HFFc6 (cell line): ENCODE measurements around the gene NELFCD. TPM values are rescaled to one million over a fixed set of nuclear protein-coding genes. Genes with fewer than 3 reads are reported as not detected.

Experiments used
- DNase-seq: peaks from one replicate; pipeline ENCODE4 v3.0.0-alpha.2; 2018
- H3K27ac Mint-ChIP-seq: 2 replicates; pipeline ENCODE4 v1.8.0; 2020; ENCODE audit warnings: mild to moderate bottlenecking, mixed read lengths
- H3K27me3 Mint-ChIP-seq: 2 replicates; pipeline ENCODE4 v1.8.0; 2021; ENCODE audit warnings: mild to moderate bottlenecking, moderate library complexity, mixed read lengths; ENCODE audit not compliant: insufficient read depth
- H3K36me3 Mint-ChIP-seq: 2 replicates; pipeline ENCODE4 v1.8.0; 2021; ENCODE audit warnings: low read depth, mixed read lengths
- H3K4me1 Mint-ChIP-seq: 2 replicates; pipeline ENCODE4 v1.8.0; 2020; ENCODE audit warnings: low read depth, mixed read lengths
- H3K4me3 Mint-ChIP-seq: 2 replicates; pipeline ENCODE4 v1.8.0; 2020; ENCODE audit warnings: mild to moderate bottlenecking, moderate library complexity, mixed read lengths
- H3K9me3 Mint-ChIP-seq: 2 replicates; pipeline ENCODE4 v1.8.0; 2020; ENCODE audit warnings: mild to moderate bottlenecking, mixed read lengths
- CTCF ChIP-seq: fragments of 200-600 bp; sonication (generic); IDR thresholded peaks from 2 replicates; pipeline ENCODE4 v1.5.0; 2021; ENCODE audit warnings: antibody characterized with exemption, mild to moderate bottlenecking
- total RNA-seq, 6 experiments: library from RNA; stranded (reverse); fragmentation: NEBNext Ultra II Directional; extraction: Animal tissue kit (Norgen Biotek cat#: 25700); gene quantifications; 2 replicates in 1 of 6; 3 replicates in 5 of 6; pipeline ENCODE4 v1.2.3, GENCODE V29; 2021

The NELFCD gene
- total RNA-seq, 6 experiments from 2014 or later: 52.3 to 64.0 (median 62.1) TPM

DNA sequence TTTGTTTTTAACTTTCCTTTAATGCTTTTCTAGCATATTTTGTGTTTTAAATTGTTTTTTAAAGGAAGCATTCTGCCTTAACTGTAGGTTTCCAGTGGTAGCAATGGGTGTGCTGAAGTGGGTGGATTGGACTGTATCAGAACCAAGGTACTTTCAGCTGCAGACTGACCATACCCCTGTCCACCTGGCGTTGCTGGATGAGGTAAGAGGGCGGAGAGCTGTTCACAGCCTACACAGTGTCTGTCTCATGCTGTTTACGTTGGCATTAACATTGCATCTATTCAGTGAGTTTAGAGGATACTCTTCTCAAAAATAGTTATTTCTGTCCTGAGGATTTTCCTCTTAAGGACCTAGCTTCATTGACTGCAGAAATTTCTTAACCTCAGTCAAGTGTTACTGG lies 11.9 kb downstream of the NELFCD start:
- no peak for DNase-seq
- no peak for TF ChIP-seq CTCF
- Mint-ChIP-seq H3K27me3 (peaks cover 5% of the 10 kb centered on the region), H3K27ac (no peak overlapping the region; the same call in 1 of the 2 replicates), H3K4me1 (no peaks in the 10 kb centered on the region), H3K4me3 (no peak overlapping the region), H3K9me3 (no peaks in the 10 kb centered on the region), H3K36me3 (peaks cover 52% of the 10 kb centered on the region)

DNA sequence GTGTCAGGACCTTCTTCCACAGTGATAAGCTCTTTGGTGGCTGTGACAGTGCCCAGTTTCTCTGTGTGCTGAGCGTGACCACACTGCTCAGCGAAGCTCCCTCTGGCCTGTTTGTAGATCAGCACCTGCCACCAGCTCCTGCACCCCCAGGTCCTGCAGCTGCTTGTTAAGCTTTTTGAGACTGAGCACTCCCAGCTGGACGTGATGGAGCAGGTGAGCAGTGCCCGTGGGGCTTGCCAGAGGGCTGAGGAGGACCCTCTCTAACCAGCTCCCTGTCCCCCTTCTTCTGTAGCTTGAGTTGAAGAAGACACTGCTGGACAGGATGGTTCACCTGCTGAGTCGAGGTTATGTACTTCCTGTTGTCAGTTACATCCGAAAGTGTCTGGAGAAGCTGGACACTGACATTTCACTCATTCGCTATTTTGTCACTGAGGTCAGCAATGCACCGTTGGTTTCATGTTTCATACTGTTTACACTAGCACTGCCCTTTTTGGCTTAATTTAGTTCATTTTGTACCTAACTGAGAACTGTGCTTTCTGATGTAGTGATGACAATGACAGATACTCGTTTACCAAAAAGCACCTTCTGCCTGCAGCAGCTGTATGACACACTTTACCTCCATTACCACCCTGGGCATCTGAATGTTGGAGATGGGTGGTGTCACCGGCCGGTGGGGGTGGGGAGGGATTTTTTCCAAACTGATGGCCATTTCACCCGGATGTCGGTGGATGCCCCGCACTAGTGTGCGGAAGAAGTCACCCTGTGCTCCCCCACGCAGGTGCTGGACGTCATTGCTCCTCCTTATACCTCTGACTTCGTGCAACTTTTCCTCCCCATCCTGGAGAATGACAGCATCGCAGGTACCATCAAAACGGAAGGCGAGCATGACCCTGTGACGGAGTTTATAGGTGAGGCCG lies 12.5 kb downstream of the NELFCD start:
- Mint-ChIP-seq H3K27ac (peak overlapping the region; percentile 13; the same call in 1 of the 2 replicates), H3K9me3 (no peaks in the 10 kb centered on the region), H3K4me3 (no peak overlapping the region), H3K36me3 (peaks cover 51% of the 10 kb centered on the region), H3K4me1 (no peaks in the 10 kb centered on the region), H3K27me3 (peaks cover 5% of the 10 kb centered on the region)
- no peak for DNase-seq
- TF ChIP-seq CTCF: no peak

- H3K4me3 Mint-ChIP-seq: no peak overlapping the region
- DNase-seq: no peak
- H3K36me3 Mint-ChIP-seq: peaks cover 43% of the 10 kb centered on the region
- peaks cover 5% of the 10 kb centered on the region; the same call in 1 of the 2 replicates for H3K27me3 Mint-ChIP-seq
- no peaks in the 10 kb centered on the region for H3K4me1 Mint-ChIP-seq
- TF ChIP-seq CTCF: no peak
- peak overlapping the region; percentile 26; the same call in 1 of the 2 replicates for H3K27ac Mint-ChIP-seq
- no peaks in the 10 kb centered on the region for H3K9me3 Mint-ChIP-seq
Measured at GRCh38 chr20:58994390-58995159, 13.5 kb downstream of the NELFCD start.

DNA sequence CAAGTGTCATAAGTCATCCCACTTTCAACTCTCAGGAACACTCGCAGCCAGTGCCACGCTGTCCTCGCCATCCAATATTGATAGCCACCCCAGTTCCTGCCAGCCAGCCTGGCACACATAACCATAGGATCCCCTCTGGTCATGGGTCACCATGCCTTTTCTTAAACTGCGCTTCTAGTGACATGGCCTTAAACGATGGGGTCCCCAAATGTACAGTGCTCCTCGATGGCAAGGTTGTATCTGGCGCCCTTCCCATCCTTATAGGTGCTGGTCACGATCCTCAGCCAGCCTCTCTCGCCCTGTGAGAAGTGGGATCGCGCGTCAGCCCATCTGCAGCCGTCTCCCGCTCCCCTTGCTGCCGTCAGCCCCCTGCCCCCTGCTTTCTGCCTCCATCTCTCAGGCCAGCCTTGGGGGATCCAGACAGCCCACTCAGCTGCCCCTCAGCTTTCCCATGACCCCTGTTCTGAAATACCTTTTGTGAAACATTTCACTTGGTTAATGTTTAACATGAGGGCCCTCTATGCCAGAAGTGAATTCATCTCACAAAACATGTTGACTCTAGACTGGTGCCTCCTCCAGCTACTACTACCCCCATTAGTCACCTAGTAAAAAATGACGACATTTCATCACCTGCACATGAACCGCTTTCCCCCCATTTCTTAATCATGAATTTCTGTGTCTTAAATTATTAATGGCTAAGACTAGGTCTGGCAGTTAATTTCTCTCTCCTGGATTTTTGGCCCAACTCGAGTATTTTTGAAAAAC lies 14.6 kb downstream of the NELFCD start:
- H3K27me3 Mint-ChIP-seq: peaks cover 5% of the 10 kb centered on the region; the same call in 1 of the 2 replicates
- no peak overlapping the region for H3K27ac Mint-ChIP-seq
- no peak for DNase-seq
- no peak overlapping the region for H3K4me3 Mint-ChIP-seq
- no peaks in the 10 kb centered on the region for H3K4me1 Mint-ChIP-seq
- TF ChIP-seq CTCF: no peak
- no peaks in the 10 kb centered on the region for H3K9me3 Mint-ChIP-seq
- H3K36me3 Mint-ChIP-seq: peaks cover 38% of the 10 kb centered on the region

DNA sequence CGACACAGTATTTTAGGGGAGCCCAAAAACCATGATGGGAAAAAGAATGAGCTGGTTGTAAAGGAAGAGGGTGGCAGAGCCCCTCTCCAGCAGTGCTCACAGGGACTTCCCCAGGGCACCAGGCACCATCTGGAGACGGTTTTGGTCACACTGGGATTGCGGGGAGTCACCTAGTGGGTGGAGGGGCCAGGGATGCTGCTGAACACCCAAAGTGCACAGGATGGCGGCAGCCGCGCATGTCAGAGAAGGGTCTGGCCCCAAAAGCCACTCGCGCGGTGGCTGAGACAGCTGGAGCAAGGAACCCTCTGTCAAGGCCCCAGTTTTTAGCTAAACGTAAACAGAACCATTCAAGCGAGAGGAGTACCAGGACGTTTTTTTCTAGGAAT lies 15.2 kb downstream of the NELFCD start:
- Mint-ChIP-seq H3K27ac (no peak overlapping the region), H3K4me3 (no peak overlapping the region), H3K27me3 (peaks cover 5% of the 10 kb centered on the region; the same call in 1 of the 2 replicates), H3K36me3 (peaks cover 33% of the 10 kb centered on the region), H3K4me1 (no peaks in the 10 kb centered on the region), H3K9me3 (no peaks in the 10 kb centered on the region)
- DNase-seq: no peak
- TF ChIP-seq CTCF: no peak
